HepG2 (cell line): Measurements from ENCODE around the gene ABTB2. TPM values are rescaled to one million over a fixed set of nuclear protein-coding genes. Genes with fewer than 3 reads are reported as not detected.

Experiments
- ATAC-seq: fragments of 200-7000 bp; cut with Tn5 transposase; 3 replicates; pipeline ENCODE4 v1.9.1; 2020; ENCODE audit warnings: mild to moderate bottlenecking, moderate library complexity
- BruUV-seq: library from RNA; stranded (reverse); fragments of 400-500 nt; replicated peaks from 2 replicates; lab custom pipeline; 2021; lab: Mats Ljungman, UMichigan
- CTCF ChIA-PET: fragments of 300-600 bp; formaldehyde crosslinking; extraction: SDS; loops from one replicate; lab custom pipeline; 2021; ENCODE audit warnings: low total read pairs, inconsistent platforms, low intra/inter-chr PET ratio; lab: Yijun Ruan, JAX
- POLR2A ChIA-PET: fragments of 350-600 bp; sonication (Branson Sonifier 250); formaldehyde crosslinking; loops from one replicate; lab custom pipeline; 2020; ENCODE audit warnings: antibody characterized with exemption, inconsistent platforms; lab: Yijun Ruan, JAX
- DNase-seq: peaks from one replicate; pipeline ENCODE4 v3.0.0-alpha.2; 2015; ENCODE audit warnings: low spot score
- FAIRE-seq: peaks from 3 replicates; lab custom pipeline; 2011; peaks lifted over from hg19 to GRCh38; lab: Jason Lieb, UNC
- H2AFZ ChIP-seq: one replicate; pipeline ENCODE4 v1.6.1; 2011; ENCODE audit warnings: low read length, inconsistent platforms
- H3K27ac ChIP-seq: fragments of 300-600 bp; 3 replicates; pipeline ENCODE4 v1.8.0; 2011; ENCODE audit warnings: mixed run types, mild to moderate bottlenecking, mixed read lengths, low read length, inconsistent platforms; ENCODE audit not compliant: insufficient read depth; ENCODE audit errors: extremely low read length
- H3K27me3 ChIP-seq, 2 experiments: fragments of 200-600 bp in 1 of 2; 2 replicates in 1 of 2; 3 replicates in 1 of 2; pipeline versions ENCODE4 v1.6.0 to v1.8.0; 2011; ENCODE audit warnings: low read length in 2 of 2, mild to moderate bottlenecking in 2 of 2, moderate library complexity in 2 of 2, inconsistent platforms in 1 of 2; ENCODE audit not compliant: insufficient read depth in 2 of 2, control insufficient read depth in 1 of 2
- H3K36me3 ChIP-seq, 2 experiments: fragments of 200-600 bp in 1 of 2; replicated peaks in 1 of 2; 2 replicates in 1 of 2; 3 replicates in 1 of 2; pipeline versions ENCODE4 v1.5.1 to v1.8.0; 2011; ENCODE audit warnings: low read length in 2 of 2, inconsistent platforms in 1 of 2; ENCODE audit not compliant: insufficient read depth in 2 of 2, control insufficient read depth in 1 of 2
- H3K4me1 ChIP-seq: 2 replicates; pipeline ENCODE4 v1.5.1; 2012; ENCODE audit warnings: low read length, inconsistent platforms; ENCODE audit not compliant: insufficient read depth
- H3K4me2 ChIP-seq: 2 replicates; pipeline ENCODE4 v1.6.0; 2011; ENCODE audit warnings: low read depth, low read length, inconsistent platforms
- H3K4me3 ChIP-seq, 3 experiments: fragments of 200-600 bp in 1 of 3; sonication (generic), shearing (Covaris generic) in 1 of 3; replicated peaks in 1 of 3; 2 replicates each; pipeline ENCODE4 v1.5.1; 2011 to 2016; ENCODE audit warnings: low read length in 3 of 3, inconsistent platforms in 2 of 3, low read depth in 2 of 3, mild to moderate bottlenecking in 2 of 3, control low read depth in 1 of 3, mixed read lengths in 1 of 3; ENCODE audit not compliant: insufficient read depth in 1 of 3
- H3K79me2 ChIP-seq: one replicate; pipeline ENCODE4 v1.6.1; 2011; ENCODE audit warnings: low read length, inconsistent platforms; ENCODE audit not compliant: insufficient read depth
- H3K9ac ChIP-seq: 2 replicates; pipeline ENCODE4 v1.6.0; 2011; ENCODE audit warnings: mild to moderate bottlenecking, low read depth, low read length, inconsistent platforms; ENCODE audit not compliant: insufficient read depth
- H3K9me3 ChIP-seq: 2 replicates; pipeline ENCODE4 v1.5.1; 2012; ENCODE audit warnings: mild to moderate bottlenecking, low read length
- H4K20me1 ChIP-seq: 2 replicates; pipeline ENCODE4 v1.6.0; 2011; ENCODE audit warnings: inconsistent platforms, mild to moderate bottlenecking, low read length, moderate library complexity; ENCODE audit not compliant: insufficient read depth
- MXD1 ChIP-seq: sonication (generic); formaldehyde crosslinking; IDR thresholded peaks from 2 replicates; pipeline ENCODE4 v1.4.0; 2020; ENCODE audit warnings: mild to moderate bottlenecking, missing genetic modification reagents
- ZHX2 ChIP-seq, 2 experiments: sonication (generic) in 1 of 2; formaldehyde crosslinking in 1 of 2; IDR thresholded peaks; 2 replicates each; pipeline versions ENCODE4 v1.6.1 to v1.9.0; 2014 to 2022; ENCODE audit warnings: antibody characterized with exemption in 1 of 2, borderline replicate concordance in 1 of 2, inconsistent platforms in 1 of 2, low read depth in 1 of 2, missing genetic modification reagents in 1 of 2
- ZMYM3 ChIP-seq: sonication (generic); formaldehyde crosslinking; IDR thresholded peaks from 2 replicates; pipeline ENCODE4 v1.5.1; 2020; ENCODE audit warnings: mild to moderate bottlenecking, missing genetic modification reagents
- ZNF629 ChIP-seq: sonication (generic); formaldehyde crosslinking; conservative IDR thresholded peaks from 2 replicates; pipeline ENCODE4 v1.5.0; 2020; ENCODE audit warnings: missing genetic modification reagents
- WGBS: methylation state at CpG from one replicate; pipeline ENCODE4 v1.1.6; 2017; ENCODE audit warnings: low lambda C conversion rate; 5-methylcytosine and 5-hydroxymethylcytosine counted together
- in situ Hi-C: cut with HindIII; loops from 2 replicates; pipeline ENCODE4 v1.10.0; 2017; ENCODE audit warnings: low pct_unique_long_range_greater_than_20kb; ENCODE audit not compliant: extremely low pct_ligation_motif_present
- intact Hi-C: fragments of 100-400 bp; cut with micrococcal nuclease; formaldehyde crosslinking; loops from one replicate; pipeline ENCODE4 v1.10.0; 2022; ENCODE audit not compliant: unreplicated experiment
- polyA plus RNA-seq, 8 experiments: library from polyadenylated mRNA; depleted of rRNA in 3 of 8; stranded (reverse) in 7 of 8; unstranded in 1 of 8; fragments of >200 nt; fragmentation: Illumina TruSeq in 4 of 8; extraction: Trizol in 4 of 8; gene quantifications; 2 replicates each; pipeline versions ENCODE4 v1.2.1 to v1.2.3, GENCODE V29; 2011 to 2016; ENCODE audit warnings: low read depth in 4 of 8, missing spikeins in 1 of 8, mixed read lengths in 1 of 8; ENCODE audit not compliant: insufficient read depth in 1 of 8
- total RNA-seq, 5 experiments: library from RNA; depleted of rRNA; stranded (reverse); fragments of >200 nt; fragmentation: Illumina TruSeq; extraction: Trizol; gene quantifications; 2 replicates each; pipeline ENCODE4 v1.2.3, GENCODE V29; 2016; ENCODE audit warnings: low read depth in 1 of 5

The ABTB2 gene
- total and polyA plus RNA-seq, 2 of the 13 experiments (the other 11 are each of a cell fraction or from before 2014, with no cell fraction given), result 5.1 to 15.4 TPM

GRCh38 chr11:34207487-34208180 is 150.2 kb downstream of the ABTB2 start:
- ChIA-PET CTCF (no interaction called here), POLR2A (interaction anchor here (1.2 to 1.7 kb wide), 4 partner anchors 19 to 150 kb away, joined by 3 to 8 read pairs (median 3); partner anchors contain the start of genes ABTB2 and NAT10)
- in situ Hi-C loops, result no loop called here
- Histone ChIP-seq H3K36me3 (peaks cover 0 to 6% of the 10 kb centered on the region in 2 experiments; a peak in 1 of 5 replicates), H4K20me1 (no peaks in the 10 kb centered on the region), H3K9me3 (no peaks in the 10 kb centered on the region), H3K4me1 (peaks cover 96% of the 10 kb centered on the region), H3K9ac (no peak overlapping the region), H3K4me3 (no peak overlapping the region), H3K27ac (no peak overlapping the region), H3K27me3 (no peaks in the 10 kb centered on the region), H3K4me2 (peak overlapping the region; percentile 38), H3K79me2 (peaks cover 11% of the 10 kb centered on the region), H2AFZ (no peak overlapping the region)
- FAIRE-seq (no peak), ATAC-seq (no peak), DNase-seq (no peak)
- WGBS, result 80% methylated on average over 5 of the region's 5 CpGs
- intact Hi-C loops, result no loop called here
- TF ChIP-seq MXD1 (CRISPR knock-in tag) (no peak), ZMYM3 (CRISPR knock-in tag) (peak; percentile 48; the same call in 1 of the 2 replicates), ZNF629 (CRISPR knock-in tag) (peak; percentile 82), ZHX2 (IDR thresholded peaks at IDR 0.05; ENCODE audit: low read depth) (no peak), ZHX2 (CRISPR knock-in tag; IDR thresholded peaks at IDR 0.05; ENCODE audit: borderline replicate concordance) (no peak)
- no TSS peak for BruUV-seq
